Activated CD4-positive, alpha-beta memory T cell treated with anti-CD3 and anti-CD28 coated beads, Interleukin-2, amount 10 ng/mL, durations not matched to agents 7 days and 5 days (primary cell): ENCODE data around the gene AKR1C8. TPM values are rescaled to one million over a fixed set of nuclear protein-coding genes. Genes with fewer than 3 reads are reported as not detected.
"Not testable (repeated sequence)": the region's sequence is repeated elsewhere in the genome, so short reads cannot be mapped to it uniquely, and the experiment has no call there.

ENCODE experiments used
- CTCF ChIA-PET: fragments of 350-600 bp; sonication (Branson Sonifier 250); formaldehyde crosslinking; loops from one replicate; lab custom pipeline; 2021; ENCODE audit warnings: antibody characterized with exemption, inconsistent platforms; lab: Charles Lee
- POLR2A ChIA-PET: fragments of 350-600 bp; sonication (Branson Sonifier 250); formaldehyde crosslinking; loops from one replicate; lab custom pipeline; 2021; ENCODE audit warnings: antibody characterized with exemption; lab: Charles Lee
- DNase-seq: peaks from one replicate; pipeline ENCODE4 v3.0.0-alpha.2; 2020
- H3K27ac Mint-ChIP-seq: one replicate; pipeline ENCODE4 v1.8.0; 2021; ENCODE audit warnings: mild to moderate bottlenecking, mixed read lengths
- H3K27me3 Mint-ChIP-seq: one replicate; pipeline ENCODE4 v1.8.0; 2021; ENCODE audit warnings: mixed read lengths
- H3K36me3 Mint-ChIP-seq: one replicate; pipeline ENCODE4 v1.8.0; 2021; ENCODE audit warnings: low read depth, mixed read lengths
- H3K4me1 Mint-ChIP-seq: one replicate; pipeline ENCODE4 v1.8.0; 2021; ENCODE audit warnings: mixed read lengths
- H3K4me3 Mint-ChIP-seq: one replicate; pipeline ENCODE4 v1.8.0; 2021; ENCODE audit warnings: mild to moderate bottlenecking, mixed read lengths
- H3K9me3 Mint-ChIP-seq: one replicate; pipeline ENCODE4 v1.8.0; 2021; ENCODE audit warnings: mixed read lengths
- total RNA-seq, 2 experiments: library from RNA; stranded (reverse); gene quantifications; one replicate each; pipeline ENCODE4 v1.2.3, GENCODE V29; 2021

Gene AKR1C8
- total RNA-seq, 2 experiments from 2014 or later: 0.63 to 1.5 TPM

DNA sequence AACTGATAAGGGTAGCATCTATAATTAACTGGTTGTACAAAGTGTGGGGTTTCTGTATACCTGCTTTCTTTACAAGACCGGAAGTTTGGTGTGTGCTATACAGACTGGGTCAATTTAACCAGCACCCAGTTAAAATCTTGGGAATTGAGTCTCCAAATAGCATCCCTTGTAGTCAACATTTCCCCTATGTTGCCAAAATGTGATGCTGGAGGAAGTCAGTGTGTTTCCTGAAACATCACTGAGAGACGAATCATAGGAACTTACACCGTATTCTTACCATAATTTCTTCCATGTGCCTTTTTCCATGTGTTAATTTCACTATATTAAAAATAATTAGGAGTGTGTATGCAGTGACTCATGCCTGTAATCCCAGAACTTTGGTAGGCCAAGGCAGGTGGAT, 13.4 kb upstream of the AKR1C8 start:
- peaks cover 2% of the 10 kb centered on the region for H3K36me3 Mint-ChIP-seq
- ChIA-PET POLR2A (interaction anchor here (0.6 kb wide), 1 partner anchor 11 kb away, joined by 3 read pairs; no protein-coding TSS in a partner anchor), CTCF (no interaction called here)
- no peak overlapping the region for H3K4me3 Mint-ChIP-seq
- H3K27me3 Mint-ChIP-seq: no peaks in the 10 kb centered on the region
- H3K4me1 Mint-ChIP-seq: no peaks in the 10 kb centered on the region
- DNase-seq: no peak
- peaks cover 2% of the 10 kb centered on the region for H3K9me3 Mint-ChIP-seq
- H3K27ac Mint-ChIP-seq: no peak overlapping the region

DNA sequence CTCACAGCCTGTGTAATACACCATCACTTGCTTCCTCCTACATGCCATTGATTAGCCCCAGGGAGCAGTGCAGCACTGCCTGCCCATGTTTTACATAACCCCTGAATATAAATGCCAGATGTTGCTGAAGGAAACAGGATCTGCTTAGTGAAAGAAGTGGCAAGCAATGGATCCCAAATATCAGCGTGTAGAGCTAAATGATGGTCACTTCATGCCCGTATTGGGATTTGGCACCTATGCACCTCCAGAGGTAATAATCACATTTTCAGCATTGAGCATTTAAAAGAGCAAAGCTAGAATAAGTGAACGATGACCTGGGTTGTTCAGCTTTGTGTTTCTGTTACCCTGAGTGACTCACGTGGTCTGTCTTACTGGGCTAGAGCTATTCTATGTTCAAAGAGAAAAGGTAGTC, 11.8 kb upstream of the AKR1C8 start, which contains the start of gene AKR1C4:
Gene AKR1C4 (plus strand): TSS at position 136 of the 412 bp plus-strand sequence. CDS start 31 bp downstream, at position 167.
- ChIA-PET POLR2A (no interaction called here), CTCF (no interaction called here)
- H3K4me1 Mint-ChIP-seq: no peaks in the 10 kb centered on the region
- H3K4me3 Mint-ChIP-seq: no peak within 1 kb of the TSS
- H3K27ac Mint-ChIP-seq: no peak within 1 kb of the TSS
- DNase-seq: no peak
- no peaks in the 10 kb centered on the region for H3K9me3 Mint-ChIP-seq
- H3K36me3 Mint-ChIP-seq: no peaks in the 10 kb centered on the region
- H3K27me3 Mint-ChIP-seq: no peaks in the 10 kb centered on the region

DNA sequence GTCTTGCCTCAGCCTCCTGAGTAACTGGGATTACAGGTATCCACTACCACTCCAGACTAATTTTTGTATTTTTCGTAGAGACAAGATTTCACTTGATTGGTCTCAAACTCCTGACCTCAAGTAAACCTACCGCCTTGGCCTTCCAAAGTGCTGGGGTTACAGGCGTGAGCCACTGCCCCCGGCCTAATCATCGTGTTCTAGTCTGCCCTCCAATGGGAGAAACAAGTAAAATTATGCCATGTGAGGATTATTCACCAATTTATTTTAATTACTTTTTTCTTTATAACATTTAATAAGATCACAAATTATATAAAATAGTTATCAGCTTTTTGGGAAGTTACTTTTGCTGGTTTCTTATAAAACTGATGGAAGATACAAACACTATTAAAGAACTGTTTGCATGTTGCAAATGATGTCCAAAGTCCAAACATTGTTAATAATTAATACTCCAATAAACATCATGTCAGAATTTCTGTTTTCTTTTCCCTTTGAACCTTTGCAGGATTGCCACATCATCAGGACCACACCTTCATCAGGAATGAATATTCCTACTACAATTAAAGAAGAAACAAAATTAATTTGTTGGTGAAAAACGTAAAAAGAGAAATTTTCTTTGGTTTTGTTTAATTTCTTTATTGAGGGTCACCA, 10.9 kb upstream of the AKR1C8 start:
- Mint-ChIP-seq H3K27me3 (no peaks in the 10 kb centered on the region), H3K27ac (no peak overlapping the region), H3K4me3 (no peak overlapping the region), H3K36me3 (no peaks in the 10 kb centered on the region), H3K4me1 (no peaks in the 10 kb centered on the region), H3K9me3 (no peaks in the 10 kb centered on the region)
- ChIA-PET CTCF (no interaction called here), POLR2A (no interaction called here)
- no peak for DNase-seq

DNA sequence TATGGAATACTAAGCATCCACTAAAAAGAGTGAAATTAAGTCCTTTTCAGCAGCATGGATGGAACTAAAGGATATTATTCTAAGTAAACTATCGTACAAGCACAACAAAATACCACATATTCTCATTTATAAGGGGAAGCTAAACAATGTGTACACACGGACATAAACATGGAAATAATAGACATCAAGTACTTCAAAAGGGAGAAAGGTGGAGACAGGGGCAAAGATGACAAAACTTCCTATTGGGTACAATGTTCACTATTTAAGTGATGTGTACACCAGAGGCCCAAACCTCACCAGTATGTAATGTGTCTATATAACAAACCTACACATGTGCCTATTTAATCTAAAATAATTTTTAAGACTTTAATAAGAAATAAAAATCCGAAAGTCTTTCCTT, 9.5 kb upstream of the AKR1C8 start:
- no peaks in the 10 kb centered on the region for H3K4me1 Mint-ChIP-seq
- ChIA-PET CTCF (no interaction called here), POLR2A (no interaction called here)
- H3K36me3 Mint-ChIP-seq: no peaks in the 10 kb centered on the region
- no peak overlapping the region for H3K4me3 Mint-ChIP-seq
- H3K9me3 Mint-ChIP-seq: no peaks in the 10 kb centered on the region
- no peak for DNase-seq
- no peaks in the 10 kb centered on the region for H3K27me3 Mint-ChIP-seq
- no peak overlapping the region for H3K27ac Mint-ChIP-seq

DNA sequence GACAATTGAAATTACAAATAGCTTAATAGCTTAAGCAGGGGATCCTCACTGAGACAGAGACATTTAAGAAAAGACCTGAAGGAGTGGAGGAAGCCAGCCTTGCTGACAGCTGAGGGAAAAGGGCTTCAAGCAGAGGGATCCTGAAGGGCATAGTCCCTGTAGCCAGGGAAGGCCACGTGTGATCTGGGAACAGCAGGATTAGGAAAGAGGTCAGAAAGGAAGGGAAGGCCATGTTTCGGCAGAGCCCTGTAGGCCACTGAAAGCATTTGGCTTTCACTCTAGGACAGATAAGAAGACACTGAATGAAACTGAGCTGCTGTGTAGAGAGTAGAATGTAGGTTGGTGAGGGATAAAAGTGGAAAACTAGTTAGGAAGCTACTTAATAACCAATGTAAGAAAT, 3.4 kb upstream of the AKR1C8 start:
- no peaks in the 10 kb centered on the region for H3K4me1 Mint-ChIP-seq
- no peak overlapping the region for H3K27ac Mint-ChIP-seq
- CTCF ChIA-PET: no interaction called here
- POLR2A ChIA-PET: no interaction called here
- no peaks in the 10 kb centered on the region for H3K27me3 Mint-ChIP-seq
- H3K36me3 Mint-ChIP-seq: no peaks in the 10 kb centered on the region
- peaks cover 2% of the 10 kb centered on the region for H3K9me3 Mint-ChIP-seq
- DNase-seq: no peak
- no peak overlapping the region for H3K4me3 Mint-ChIP-seq

DNA sequence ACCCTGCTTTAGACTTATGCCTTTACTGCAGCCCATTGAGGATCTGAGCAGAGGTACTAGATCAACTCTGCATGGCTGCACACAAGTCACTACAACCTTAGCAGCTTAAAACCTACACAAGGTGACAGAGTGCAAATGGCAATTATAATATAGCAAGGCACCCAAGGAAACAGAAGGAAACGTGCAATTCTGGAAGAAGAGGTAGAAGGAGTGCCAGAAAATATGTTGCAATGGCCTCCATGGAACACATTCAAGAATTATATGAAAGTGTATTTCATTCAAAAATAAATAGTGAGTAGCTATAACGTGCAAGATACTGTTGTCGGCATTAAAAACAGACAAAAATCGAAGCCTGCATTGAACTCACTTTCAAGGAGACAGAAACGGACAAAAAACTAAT, 2.9 kb upstream of the AKR1C8 start:
- no peaks in the 10 kb centered on the region for H3K36me3 Mint-ChIP-seq
- no peak overlapping the region for H3K27ac Mint-ChIP-seq

DNA sequence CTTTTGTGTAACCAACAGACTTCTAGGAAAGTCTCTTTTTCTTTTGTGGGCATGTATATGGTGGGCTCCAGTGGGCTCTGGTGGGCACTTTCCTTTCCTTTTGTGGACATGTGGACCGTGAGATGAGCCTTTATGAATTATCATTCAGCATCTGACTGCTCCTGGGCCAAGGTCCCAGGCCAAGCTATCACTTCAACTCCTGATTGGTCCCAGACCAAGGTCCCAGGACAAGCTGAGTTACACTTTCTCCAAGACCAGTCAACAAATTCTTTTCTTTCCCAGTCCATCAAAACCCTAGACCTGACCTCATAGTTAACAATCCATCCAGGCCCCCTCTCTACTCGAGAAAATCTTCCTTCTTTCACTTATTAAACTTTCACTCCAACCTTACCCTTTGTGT, 1.0 kb downstream of the AKR1C8 start:
- H3K4me3 Mint-ChIP-seq: no peak overlapping the region
- ChIA-PET CTCF (no interaction called here), POLR2A (no interaction called here)
- no peak for DNase-seq
- H3K27me3 Mint-ChIP-seq: no peaks in the 10 kb centered on the region
- H3K27ac Mint-ChIP-seq: no peak overlapping the region
- H3K36me3 Mint-ChIP-seq: no peaks in the 10 kb centered on the region
- H3K9me3 Mint-ChIP-seq: peaks cover 2% of the 10 kb centered on the region
- H3K4me1 Mint-ChIP-seq: no peaks in the 10 kb centered on the region

More for the DNA sequence above, 2.9 kb upstream of the AKR1C8 start:
- H3K27me3 Mint-ChIP-seq: no peaks in the 10 kb centered on the region
- POLR2A ChIA-PET: no interaction called here
- H3K4me1 Mint-ChIP-seq: no peaks in the 10 kb centered on the region
- H3K9me3 Mint-ChIP-seq: peaks cover 2% of the 10 kb centered on the region
- no peak overlapping the region for H3K4me3 Mint-ChIP-seq
- CTCF ChIA-PET: no interaction called here
- DNase-seq: no peak

DNA sequence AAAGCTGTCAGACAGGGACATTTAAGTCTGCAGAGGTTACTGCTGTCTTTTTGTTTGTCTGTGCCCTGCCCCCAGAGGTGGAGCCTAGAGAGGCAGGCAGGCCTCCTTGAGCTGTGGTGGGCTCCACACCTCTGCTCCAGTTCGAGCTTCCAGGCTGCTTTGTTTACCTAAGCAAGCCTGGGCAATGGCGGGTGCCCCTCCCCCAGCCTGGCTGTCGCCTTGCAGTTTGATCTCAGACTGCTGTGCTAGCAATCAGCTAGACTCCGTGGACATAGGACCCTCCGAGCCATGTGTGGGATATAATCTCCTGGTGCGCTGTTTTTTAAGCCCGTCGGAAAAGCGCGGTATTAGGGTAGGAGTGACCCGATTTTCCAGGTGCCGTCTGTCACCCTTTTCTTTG, 4.4 kb downstream of the AKR1C8 start:
- H3K27me3 Mint-ChIP-seq, POLR2A ChIA-PET, H3K4me3 Mint-ChIP-seq, H3K27ac Mint-ChIP-seq, DNase-seq, H3K4me1 Mint-ChIP-seq, H3K36me3 Mint-ChIP-seq, H3K9me3 Mint-ChIP-seq: not testable (repeated sequence)
- CTCF ChIA-PET: interaction anchor here (0.7 kb wide), 1 partner anchor 8 kb away, joined by 3 read pairs; no protein-coding TSS in a partner anchor

DNA sequence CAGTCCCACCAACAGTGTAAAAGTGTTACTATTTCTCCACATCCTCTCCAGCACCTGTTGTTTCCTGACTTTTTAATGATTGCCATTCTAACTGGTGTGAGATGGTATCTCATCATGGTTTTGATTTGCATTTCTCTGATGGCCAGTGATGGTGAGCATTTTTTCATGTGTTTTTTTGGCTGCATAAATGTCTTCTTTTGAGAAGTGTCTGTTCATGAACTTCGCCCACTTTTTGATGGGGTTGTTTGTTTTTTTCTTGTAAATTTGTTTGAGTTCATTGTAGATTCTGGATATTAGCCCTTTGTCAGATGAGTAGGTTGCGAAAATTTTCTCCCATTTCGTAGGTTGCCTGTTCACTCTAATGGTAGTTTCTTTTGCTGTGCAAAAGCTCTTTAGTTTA, 9.4 kb downstream of the AKR1C8 start:
- POLR2A ChIA-PET, H3K9me3 Mint-ChIP-seq, CTCF ChIA-PET: not testable (repeated sequence)

DNA sequence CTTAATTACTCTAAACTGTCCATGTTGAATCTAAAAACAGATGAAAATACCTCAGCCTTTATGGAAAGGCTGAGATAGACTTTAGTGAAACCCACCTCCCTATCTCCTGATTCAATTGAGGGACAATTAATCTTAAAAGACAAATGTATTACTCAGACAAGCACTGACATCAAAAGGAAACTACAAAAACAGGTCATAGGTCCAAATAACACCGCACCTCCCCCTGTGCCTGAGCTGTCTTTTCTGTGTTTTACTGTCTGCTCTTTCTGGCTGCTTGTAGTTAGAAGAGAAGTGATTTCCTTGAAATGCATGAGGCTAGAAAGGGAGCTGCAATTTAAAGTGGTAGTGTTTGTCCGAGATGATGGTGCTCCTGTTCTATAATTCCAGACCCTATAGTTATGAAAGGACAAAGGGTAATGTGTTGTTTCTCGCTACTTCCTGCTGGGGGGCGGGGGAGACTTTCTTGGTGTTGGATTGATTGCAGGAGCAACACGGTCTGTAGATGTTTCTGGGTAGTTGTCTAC, 16.0 kb downstream of the AKR1C8 start:
- no peak overlapping the region for H3K27ac Mint-ChIP-seq
- H3K9me3 Mint-ChIP-seq: peaks cover 31% of the 10 kb centered on the region
- CTCF ChIA-PET: no interaction called here
- H3K27me3 Mint-ChIP-seq: no peaks in the 10 kb centered on the region
- H3K36me3 Mint-ChIP-seq: peaks cover 25% of the 10 kb centered on the region
- POLR2A ChIA-PET: no interaction called here
- peaks cover 12% of the 10 kb centered on the region for H3K4me1 Mint-ChIP-seq
- DNase-seq: no peak
- no peak overlapping the region for H3K4me3 Mint-ChIP-seq

More for the DNA sequence above, 9.4 kb downstream of the AKR1C8 start:
- not testable (repeated sequence) for H3K27me3 Mint-ChIP-seq, DNase-seq, H3K4me1 Mint-ChIP-seq, H3K4me3 Mint-ChIP-seq, H3K36me3 Mint-ChIP-seq, H3K27ac Mint-ChIP-seq

DNA sequence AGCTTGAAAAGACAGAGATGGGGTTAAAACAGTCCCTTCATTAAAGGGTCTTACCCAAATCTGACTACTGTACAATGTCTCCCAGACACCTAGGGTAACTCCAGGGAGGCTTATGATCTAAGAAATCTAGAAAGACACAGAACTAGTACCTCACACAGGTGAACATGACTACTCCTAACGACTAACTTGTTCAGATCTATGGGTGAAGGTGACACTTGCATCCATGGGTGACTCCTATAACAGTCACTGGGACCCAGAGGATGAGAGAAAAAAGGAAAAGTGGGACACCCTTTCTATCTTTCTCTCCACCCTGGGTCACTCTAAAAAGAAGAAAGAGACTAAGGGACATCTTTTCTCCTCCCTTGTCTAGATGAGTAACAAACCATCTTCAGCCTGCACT, 19.2 kb downstream of the AKR1C8 start:
- DNase-seq: no peak
- Mint-ChIP-seq H3K4me1 (peaks cover 12% of the 10 kb centered on the region), H3K27me3 (no peaks in the 10 kb centered on the region), H3K36me3 (peaks cover 26% of the 10 kb centered on the region), H3K27ac (no peak overlapping the region), H3K9me3 (peaks cover 37% of the 10 kb centered on the region), H3K4me3 (no peak overlapping the region)
- POLR2A ChIA-PET: no interaction called here
- CTCF ChIA-PET: no interaction called here

DNA sequence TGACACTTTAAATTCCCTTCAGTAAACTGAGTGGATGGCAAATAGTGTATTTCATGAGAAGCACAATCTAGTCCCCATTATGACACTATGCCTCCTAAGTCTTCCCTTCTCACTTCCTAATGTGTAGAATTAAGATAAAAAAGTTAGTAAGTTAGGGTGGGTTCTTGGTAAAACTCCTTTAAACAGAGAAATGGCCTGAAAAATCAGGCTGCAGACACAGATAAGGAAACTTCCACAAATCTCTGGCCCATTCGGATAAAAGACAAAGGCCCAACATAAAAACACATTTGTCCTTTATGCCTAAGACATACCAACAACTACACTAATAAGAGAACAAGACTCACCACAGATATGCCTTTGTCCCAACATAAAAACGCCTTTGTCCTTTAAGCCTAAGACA, 21.5 kb downstream of the AKR1C8 start:
- H3K36me3 Mint-ChIP-seq: peaks cover 26% of the 10 kb centered on the region
- H3K4me3 Mint-ChIP-seq: no peak overlapping the region
- H3K27ac Mint-ChIP-seq: no peak overlapping the region
- peaks cover 5% of the 10 kb centered on the region for H3K4me1 Mint-ChIP-seq
- ChIA-PET CTCF (no interaction called here), POLR2A (no interaction called here)
- H3K9me3 Mint-ChIP-seq: peaks cover 39% of the 10 kb centered on the region
- DNase-seq: no peak
- H3K27me3 Mint-ChIP-seq: no peaks in the 10 kb centered on the region

DNA sequence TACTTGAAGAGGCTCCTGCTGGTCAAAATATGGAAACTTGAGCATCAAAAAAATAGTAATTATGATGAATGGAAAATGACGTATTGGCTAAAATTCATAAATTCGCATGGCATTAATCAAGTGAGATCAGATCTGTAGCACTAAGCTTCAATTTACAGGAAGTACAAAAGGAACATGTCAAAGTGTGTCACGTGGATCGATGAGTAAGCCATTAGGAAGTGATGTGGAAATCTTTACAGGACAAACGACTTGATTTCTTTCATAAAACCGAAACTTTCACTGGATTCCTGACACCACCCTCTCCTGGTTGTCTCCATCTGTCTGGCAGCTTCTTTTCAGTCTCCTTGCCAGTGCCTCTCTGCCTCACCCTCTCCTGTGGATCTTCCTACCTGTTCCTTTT, 25.8 kb downstream of the AKR1C8 start:
- H3K27me3 Mint-ChIP-seq: no peaks in the 10 kb centered on the region
- CTCF ChIA-PET: no interaction called here
- H3K4me1 Mint-ChIP-seq: no peaks in the 10 kb centered on the region
- DNase-seq: no peak
- peaks cover 11% of the 10 kb centered on the region for H3K9me3 Mint-ChIP-seq
- no peak overlapping the region for H3K27ac Mint-ChIP-seq
- peaks cover 3% of the 10 kb centered on the region for H3K36me3 Mint-ChIP-seq
- no peak overlapping the region for H3K4me3 Mint-ChIP-seq
- POLR2A ChIA-PET: no interaction called here

DNA sequence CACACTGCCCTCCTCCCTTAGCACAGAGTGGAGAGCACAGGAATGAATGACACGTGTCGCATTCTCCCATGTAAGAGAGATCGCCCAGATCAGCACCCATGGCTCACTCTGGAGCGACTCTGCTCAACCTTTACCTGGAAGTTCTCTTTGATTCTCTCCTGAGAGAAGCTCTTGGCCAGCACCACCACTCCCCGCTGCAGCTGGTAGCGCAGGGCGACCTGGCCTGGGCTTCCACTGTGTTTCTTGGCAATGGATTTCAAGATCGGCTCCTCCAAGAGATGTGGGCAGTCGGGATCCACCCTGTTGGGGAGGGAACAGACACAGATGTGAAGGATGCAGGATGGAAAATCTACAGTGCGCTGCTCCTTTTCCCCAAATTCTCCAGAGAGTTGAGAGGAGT, 27.4 kb downstream of the AKR1C8 start:
- Mint-ChIP-seq H3K9me3 (peaks cover 5% of the 10 kb centered on the region), H3K4me3 (no peak overlapping the region), H3K36me3 (no peaks in the 10 kb centered on the region), H3K4me1 (no peaks in the 10 kb centered on the region), H3K27me3 (no peaks in the 10 kb centered on the region), H3K27ac (no peak overlapping the region)
- ChIA-PET POLR2A (no interaction called here), CTCF (interaction anchor here (0.5 kb wide), 1 partner anchor 718 kb away, joined by 3 read pairs; no protein-coding TSS in a partner anchor)
- DNase-seq: no peak
